HEK293 (cell line): ENCODE data around the gene MDH2.
"Not testable (repeated sequence)": the region's sequence is repeated elsewhere in the genome, so short reads cannot be mapped to it uniquely, and the experiment has no call there.

Source experiments
- CTCF ChIA-PET: fragments of 350-600 bp; formaldehyde crosslinking; extraction: SDS; loops from one replicate; lab custom pipeline; 2021; ENCODE audit warnings: antibody characterized with exemption; lab: Yijun Ruan, JAX
- POLR2A ChIA-PET: fragments of 300-600 bp; formaldehyde crosslinking; extraction: SDS; loops from one replicate; lab custom pipeline; 2020; ENCODE audit warnings: antibody characterized with exemption, inconsistent platforms; lab: Yijun Ruan, JAX
- H3K27ac ChIP-seq: fragments of 200-500 bp; sonication (Bioruptor generic); 2 replicates; pipeline ENCODE4 v1.5.1; 2014; ENCODE audit warnings: low read depth, low read length, control low read depth, inconsistent platforms; ENCODE audit errors: extremely low read depth
- H3K36me3 ChIP-seq, 2 experiments: fragments of 200-500 bp in 1 of 2; sonication (Bioruptor generic) in 1 of 2; 1 replicate in 1 of 2; 2 replicates in 1 of 2; pipeline ENCODE4 v1.5.1; 2014 to 2017; ENCODE audit warnings: inconsistent platforms in 2 of 2, low read length in 2 of 2; ENCODE audit not compliant: control insufficient read depth in 2 of 2, insufficient read depth in 1 of 2
- H3K4me1 ChIP-seq: fragments of 200-500 bp; sonication (Bioruptor generic); 2 replicates; pipeline ENCODE4 v1.5.1; 2014; ENCODE audit warnings: mild to moderate bottlenecking, low read length, inconsistent platforms; ENCODE audit not compliant: control insufficient read depth, insufficient read depth
- H3K4me3 ChIP-seq: 2 replicates; pipeline ENCODE4 v1.5.1; 2011; ENCODE audit warnings: low read depth, mild to moderate bottlenecking, control low read depth, low read length, moderate library complexity
- H3K9me3 ChIP-seq: fragments of 200-500 bp; sonication (Bioruptor generic); 2 replicates; pipeline ENCODE4 v1.5.1; 2014; ENCODE audit warnings: low read depth, low read length, inconsistent platforms; ENCODE audit not compliant: control insufficient read depth, insufficient read depth
- KLF1 ChIP-seq: fragments of 450-650 bp; formaldehyde crosslinking; IDR thresholded peaks from 2 replicates; pipeline ENCODE4 v1.5.1; 2016; ENCODE audit warnings: missing biosample characterization, missing genetic modification characterization
- MZF1 ChIP-seq: fragments of 450-650 bp; formaldehyde crosslinking; IDR thresholded peaks from 2 replicates; pipeline ENCODE4 v1.5.1; 2017; ENCODE audit warnings: missing biosample characterization, missing genetic modification characterization, borderline replicate concordance
- SP3 ChIP-seq: fragments of 450-650 bp; formaldehyde crosslinking; IDR thresholded peaks from 2 replicates; pipeline ENCODE4 v1.5.1; 2016; ENCODE audit warnings: missing biosample characterization, missing genetic modification characterization
- ZBTB44 ChIP-seq: fragments of 450-650 bp; IDR thresholded peaks from 2 replicates; pipeline ENCODE4 v1.5.1; 2018; ENCODE audit warnings: missing biosample characterization, mild to moderate bottlenecking, missing genetic modification characterization
- ZBTB7A ChIP-seq: fragments of 450-650 bp; formaldehyde crosslinking; IDR thresholded peaks from 2 replicates; pipeline ENCODE4 v1.5.1; 2016; ENCODE audit warnings: low read depth, missing biosample characterization, missing genetic modification characterization
- ZNF121 ChIP-seq: fragments of 450-650 bp; formaldehyde crosslinking; IDR thresholded peaks from 2 replicates; pipeline ENCODE4 v1.5.1; 2016; ENCODE audit warnings: missing biosample characterization, missing genetic modification characterization
- ZNF146 ChIP-seq: fragments of 450-650 bp; formaldehyde crosslinking; IDR thresholded peaks from 2 replicates; pipeline ENCODE4 v1.5.1; 2016; ENCODE audit warnings: missing biosample characterization, missing genetic modification characterization
- ZNF155 ChIP-seq: fragments of 450-650 bp; formaldehyde crosslinking; IDR thresholded peaks from 2 replicates; pipeline ENCODE4 v1.5.1; 2016; ENCODE audit warnings: missing biosample characterization, missing genetic modification characterization
- ZNF157 ChIP-seq: fragments of 450-650 bp; formaldehyde crosslinking; IDR thresholded peaks from 2 replicates; pipeline ENCODE4 v1.5.1; 2016; ENCODE audit warnings: missing biosample characterization, missing genetic modification characterization
- ZNF184 ChIP-seq: fragments of 450-650 bp; IDR thresholded peaks from 2 replicates; pipeline ENCODE4 v1.5.1; 2018; ENCODE audit warnings: missing biosample characterization, mild to moderate bottlenecking, missing genetic modification characterization
- ZNF221 ChIP-seq: fragments of 450-650 bp; formaldehyde crosslinking; IDR thresholded peaks from 2 replicates; pipeline ENCODE4 v1.5.1; 2017; ENCODE audit warnings: missing biosample characterization, missing genetic modification characterization, borderline replicate concordance
- ZNF362 ChIP-seq: fragments of 450-650 bp; formaldehyde crosslinking; IDR thresholded peaks from 2 replicates; pipeline ENCODE4 v1.5.1; 2016; ENCODE audit warnings: missing biosample characterization, missing genetic modification characterization
- ZNF449 ChIP-seq: fragments of 450-650 bp; formaldehyde crosslinking; IDR thresholded peaks from 2 replicates; pipeline ENCODE4 v1.5.1; 2017; ENCODE audit warnings: missing biosample characterization, mild to moderate bottlenecking, missing genetic modification characterization, moderate library complexity
- ZNF529 ChIP-seq: fragments of 450-650 bp; formaldehyde crosslinking; IDR thresholded peaks from 2 replicates; pipeline ENCODE4 v1.5.1; 2017; ENCODE audit warnings: missing genetic modification characterization, missing biosample characterization; ENCODE audit not compliant: insufficient replicate concordance
- ZNF555 ChIP-seq: fragments of 450-650 bp; formaldehyde crosslinking; conservative IDR thresholded peaks from 2 replicates; pipeline ENCODE4 v1.5.1; 2017; ENCODE audit warnings: missing biosample characterization, mild to moderate bottlenecking, missing genetic modification characterization, inconsistent platforms
- ZNF558 ChIP-seq: fragments of 450-650 bp; formaldehyde crosslinking; IDR thresholded peaks from 2 replicates; pipeline ENCODE4 v1.5.1; 2016; ENCODE audit warnings: missing biosample characterization, missing genetic modification characterization
- ZNF580 ChIP-seq: fragments of 450-650 bp; formaldehyde crosslinking; IDR thresholded peaks from 2 replicates; pipeline ENCODE4 v1.5.1; 2016; ENCODE audit warnings: missing biosample characterization, missing genetic modification characterization
- ZNF596 ChIP-seq: fragments of 450-650 bp; IDR thresholded peaks from 2 replicates; pipeline ENCODE4 v1.5.0; 2018; ENCODE audit warnings: missing biosample characterization, mild to moderate bottlenecking, missing genetic modification characterization, moderate library complexity
- ZSCAN4 ChIP-seq: fragments of 450-650 bp; formaldehyde crosslinking; IDR thresholded peaks from 2 replicates; pipeline ENCODE4 v1.5.1; 2017; ENCODE audit warnings: missing biosample characterization, missing genetic modification characterization
- ZXDB ChIP-seq: fragments of 450-650 bp; formaldehyde crosslinking; IDR thresholded peaks from 2 replicates; pipeline ENCODE4 v1.5.1; 2016; ENCODE audit warnings: missing biosample characterization, missing genetic modification characterization

MDH2 gene

GRCh38 chr7:76094326-76094725, 46.4 kb downstream of the MDH2 start:
- H3K27ac ChIP-seq, H3K4me1 ChIP-seq, H3K4me3 ChIP-seq, POLR2A ChIA-PET, H3K9me3 ChIP-seq, CTCF ChIA-PET, H3K36me3 ChIP-seq: not testable (repeated sequence)

GRCh38 chr7:76095908-76096307, 48.0 kb downstream of the MDH2 start:
- ChIA-PET POLR2A (no interaction called here), CTCF (no interaction called here)
- no peak overlapping the region for H3K27ac ChIP-seq
- H3K4me1 ChIP-seq, result no peaks in the 10 kb centered on the region
- no peak for TF ChIP-seq MZF1
- no peak for TF ChIP-seq ZSCAN4
- no peak for TF ChIP-seq ZNF221 (tag by site-specific recombination)
- TF ChIP-seq ZNF449 (tag by site-specific recombination), result no peak
- TF ChIP-seq ZBTB7A, result no peak
- TF ChIP-seq ZNF362 (tag by site-specific recombination), result no peak
- no peak for TF ChIP-seq ZNF121
- TF ChIP-seq ZNF184 (tag by site-specific recombination), result no peak
- no peak for TF ChIP-seq ZNF558 (tag by site-specific recombination)
- TF ChIP-seq ZNF596, result no peak
- TF ChIP-seq ZNF146, result no peak
- TF ChIP-seq ZBTB44, result no peak
- TF ChIP-seq ZNF529 (tag by site-specific recombination), result no peak
- TF ChIP-seq ZNF555 (tag by site-specific recombination), result no peak
- no peak for TF ChIP-seq KLF1 (tag by site-specific recombination)
- no peak for TF ChIP-seq SP3 (tag by site-specific recombination)
- no peak for TF ChIP-seq ZNF580
- no peak for TF ChIP-seq ZNF155
- no peak for TF ChIP-seq ZNF157 (tag by site-specific recombination)
- no peak for TF ChIP-seq ZXDB (tag by site-specific recombination)
- TF ChIP-seq, all 188 proteins: peak for 0
- H3K36me3 ChIP-seq, result no peaks in the 10 kb centered on the region
- no peak overlapping the region for H3K4me3 ChIP-seq
- no peaks in the 10 kb centered on the region for H3K9me3 ChIP-seq

- H3K4me1 ChIP-seq, H3K36me3 ChIP-seq, H3K9me3 ChIP-seq, POLR2A ChIA-PET, H3K4me3 ChIP-seq, H3K27ac ChIP-seq: not testable (repeated sequence)
- CTCF ChIA-PET, result interaction anchor here (0.6 kb wide), 1 partner anchor 17 kb away, joined by 7 read pairs; no protein-coding TSS in a partner anchor
These were observed 54.0 kb downstream of the MDH2 start for GRCh38 chr7:76101693-76102437.

GRCh38 chr7:76103788-76104187, 55.9 kb downstream of the MDH2 start:
- CTCF ChIA-PET, H3K9me3 ChIP-seq, H3K4me3 ChIP-seq, H3K36me3 ChIP-seq, H3K4me1 ChIP-seq, POLR2A ChIA-PET, H3K27ac ChIP-seq: not testable (repeated sequence)
